HG03460 (cell line): ENCODE results near the gene PDCD2L.
"Not testable (repeated sequence)": the region's sequence is repeated elsewhere in the genome, so short reads cannot be mapped to it uniquely, and the experiment has no call there.

ENCODE experiments used
- ATAC-seq: cut with Tn5 transposase; IDR thresholded peaks from one replicate; pipeline ENCODE4 v1.9.1; 2021; ENCODE audit not compliant: unreplicated experiment

PDCD2L gene

GRCh38 chr19:34373601-34374288, 30.5 kb upstream of the PDCD2L start:
- ATAC-seq = no peak

- no peak for ATAC-seq
Observed at GRCh38 chr19:34375598-34375997, 28.6 kb upstream of the PDCD2L start.

- no peak for ATAC-seq
Observed at GRCh38 chr19:34380639-34381241, 23.5 kb upstream of the PDCD2L start.

- no peak for ATAC-seq
Observed at GRCh38 chr19:34381399-34382251, 22.6 kb upstream of the PDCD2L start.

- ATAC-seq = no peak
Observed at GRCh38 chr19:34382471-34382870, 21.7 kb upstream of the PDCD2L start.

GRCh38 chr19:34383599-34383998, 20.6 kb upstream of the PDCD2L start:
- ATAC-seq = no peak

- no peak for ATAC-seq
Observed at GRCh38 chr19:34386645-34387445, 17.4 kb upstream of the PDCD2L start.

- ATAC-seq = no peak
Observed at GRCh38 chr19:34387446-34387810, 16.8 kb upstream of the PDCD2L start.

GRCh38 chr19:34388745-34389144, 15.5 kb upstream of the PDCD2L start:
- not testable (repeated sequence) for ATAC-seq

- no peak for ATAC-seq
Observed at GRCh38 chr19:34391813-34392212, 12.4 kb upstream of the PDCD2L start.

- no peak for ATAC-seq
Observed at GRCh38 chr19:34393031-34393430, 11.2 kb upstream of the PDCD2L start.

GRCh38 chr19:34393629-34394028, 10.6 kb upstream of the PDCD2L start:
- no peak for ATAC-seq

GRCh38 chr19:34397853-34398252, 6.3 kb upstream of the PDCD2L start:
- ATAC-seq = no peak

- ATAC-seq = no peak
Observed at GRCh38 chr19:34399886-34400285, 4.3 kb upstream of the PDCD2L start.

- ATAC-seq = not testable (repeated sequence)
Observed at GRCh38 chr19:34400844-34401243, 3.4 kb upstream of the PDCD2L start.

GRCh38 chr19:34402074-34402600, 2.1 kb upstream of the PDCD2L start:
- ATAC-seq = no peak

GRCh38 chr19:34403784-34404108, 453 bp upstream of the PDCD2L start:
- no peak for ATAC-seq

- ATAC-seq = no peak
Observed at GRCh38 chr19:34405892-34406660, 1.9 kb downstream of the PDCD2L start.

- no peak for ATAC-seq
Observed at GRCh38 chr19:34408411-34408810, 4.2 kb downstream of the PDCD2L start.
